K562 (cell line): ENCODE measurements around the gene MAST3. TPM values are rescaled to one million over a fixed set of nuclear protein-coding genes. Genes with fewer than 3 reads are reported as not detected.

Experiments used
- ATAC-seq: fragments of 200-7000 bp; cut with Tn5 transposase; 3 replicates; pipeline ENCODE4 v1.9.1; 2020; ENCODE audit warnings: moderate library complexity
- BruUV-seq: library from RNA; stranded (reverse); fragments of 400-500 nt; replicated peaks from 2 replicates; lab custom pipeline; 2021; lab: Mats Ljungman, UMichigan
- CTCF ChIA-PET: fragments of 300-600 bp; formaldehyde crosslinking; extraction: SDS; loops from one replicate; lab custom pipeline; 2021; ENCODE audit warnings: low intra/inter-chr PET ratio; lab: Yijun Ruan, JAX
- POLR2A ChIA-PET: fragments of 300-600, 350-650 bp; sonication (Branson Sonifier 250); formaldehyde crosslinking; extraction: SDS; loops from one replicate; lab custom pipeline; 2021; ENCODE audit warnings: antibody characterized with exemption, inconsistent platforms; lab: Yijun Ruan, JAX
- DNase-seq, 4 experiments: peaks; one replicate each; pipeline versions ENCODE4 v3.0.0 to v3.0.0-alpha.2; 2011 to 2018; ENCODE audit warnings: low spot score in 3 of 4, mixed read lengths in 3 of 4; ENCODE audit errors: extremely low read depth in 1 of 4
- FAIRE-seq: peaks from 2 replicates; lab custom pipeline; 2011; peaks lifted over from hg19 to GRCh38; lab: Jason Lieb, UNC
- H2AFZ ChIP-seq: 2 replicates; pipeline ENCODE4 v1.6.0; 2011; ENCODE audit warnings: low read depth, low read length, control low read depth, inconsistent platforms
- H3K27ac ChIP-seq: fragments of 200-600 bp; 3 replicates; pipeline ENCODE4 v1.8.0; 2011; ENCODE audit warnings: low read depth, mild to moderate bottlenecking, control low read depth, inconsistent platforms, low read length, moderate library complexity, mixed read lengths; ENCODE audit errors: extremely low read depth
- H3K27me3 ChIP-seq, 2 experiments: fragments of 300-600 bp in 1 of 2; 2 replicates in 1 of 2; 3 replicates in 1 of 2; pipeline versions ENCODE4 v1.6.0 to v1.8.0; 2011; ENCODE audit warnings: inconsistent platforms in 2 of 2, low read length in 2 of 2, mild to moderate bottlenecking in 1 of 2, mixed read lengths in 1 of 2, moderate library complexity in 1 of 2; ENCODE audit not compliant: control insufficient read depth in 2 of 2, insufficient read depth in 2 of 2
- H3K36me3 ChIP-seq: fragments of 300-600 bp; 3 replicates; pipeline ENCODE4 v1.8.0; 2011; ENCODE audit warnings: mild to moderate bottlenecking, low read length, inconsistent platforms; ENCODE audit not compliant: control insufficient read depth, insufficient read depth
- H3K4me1 ChIP-seq, 2 experiments: fragments of 200-600 bp in 1 of 2; replicated peaks in 1 of 2; 2 replicates in 1 of 2; 3 replicates in 1 of 2; pipeline versions ENCODE4 v1.5.1 to v1.8.0; 2011; ENCODE audit warnings: inconsistent platforms in 2 of 2, low read length in 2 of 2, mild to moderate bottlenecking in 1 of 2, mixed read lengths in 1 of 2, moderate library complexity in 1 of 2; ENCODE audit not compliant: control insufficient read depth in 2 of 2, insufficient read depth in 2 of 2
- H3K4me2 ChIP-seq: 2 replicates; pipeline ENCODE4 v1.6.1; 2011; ENCODE audit warnings: low read length, control low read depth, inconsistent platforms, mixed read lengths; ENCODE audit not compliant: insufficient read depth
- H3K4me3 ChIP-seq: fragments of 200-600 bp; sonication (generic), shearing (Covaris generic); 2 replicates; pipeline ENCODE4 v1.5.1; 2016; ENCODE audit warnings: control low read depth, inconsistent platforms
- H3K79me2 ChIP-seq: fragments of 200-600 bp; 3 replicates; pipeline ENCODE4 v1.8.0; 2011; ENCODE audit warnings: low read length, inconsistent platforms; ENCODE audit not compliant: control insufficient read depth, insufficient read depth
- H3K9ac ChIP-seq, 2 experiments: 2 replicates each; pipeline versions ENCODE4 v1.6.0 to v1.6.1; 2011; ENCODE audit warnings: low read depth in 2 of 2, low read length in 2 of 2, control low read depth in 1 of 2, inconsistent platforms in 1 of 2, mild to moderate bottlenecking in 1 of 2, mixed read lengths in 1 of 2; ENCODE audit not compliant: insufficient read depth in 1 of 2
- H3K9me1 ChIP-seq: one replicate; pipeline ENCODE4 v1.6.0; 2011; ENCODE audit warnings: inconsistent platforms, mild to moderate bottlenecking, low read length, moderate library complexity; ENCODE audit not compliant: control insufficient read depth, insufficient read depth
- H3K9me3 ChIP-seq: replicated peaks from 2 replicates; pipeline ENCODE4 v1.5.1; 2011; ENCODE audit warnings: low read depth, low read length, inconsistent platforms; ENCODE audit not compliant: control insufficient read depth, insufficient read depth
- H4K20me1 ChIP-seq: replicated peaks from 2 replicates; pipeline ENCODE4 v1.6.1; 2011; ENCODE audit warnings: low read length, inconsistent platforms, mixed read lengths; ENCODE audit not compliant: control insufficient read depth, insufficient read depth
- RBBP5 ChIP-seq: fragments of 200-600 bp; sonication (generic); IDR thresholded peaks from 2 replicates; pipeline ENCODE4 v1.6.1; 2012; ENCODE audit warnings: borderline replicate concordance, mild to moderate bottlenecking, low read length, control low read depth, inconsistent platforms; ENCODE audit not compliant: insufficient read depth, poor library complexity, severe bottlenecking
- UBTF ChIP-seq, 2 experiments: IDR thresholded peaks; 2 replicates each; pipeline ENCODE4 v1.6.1; 2012; ENCODE audit warnings: improper control_type of control experiment in 2 of 2, low read depth in 2 of 2, low read length in 2 of 2, borderline replicate concordance in 1 of 2
- ZBTB5 ChIP-seq: fragments of 450-650 bp; IDR thresholded peaks from 2 replicates; pipeline ENCODE4 v1.6.1; 2017; ENCODE audit warnings: antibody characterized with exemption
- ZNF668 ChIP-seq: fragments of 250-450 bp; sonication (Bioruptor Pico); IDR thresholded peaks from 2 replicates; pipeline ENCODE4 v1.8.0; 2022; ENCODE audit warnings: mild to moderate bottlenecking, inconsistent platforms
- WGBS: fragments of 100-300 bp; shearing (Covaris generic); methylation state at CpG from one replicate; pipeline ENCODE4 v1.1.6; 2016; ENCODE audit warnings: low coverage, mixed read lengths; ENCODE audit not compliant: insufficient coverage; ENCODE audit errors: missing lambda C conversion rate; 5-methylcytosine and 5-hydroxymethylcytosine counted together
- in situ Hi-C: fragments of 300-500 bp; cut with MboI; formaldehyde crosslinking; loops from 4 replicates; pipeline ENCODE4 v1.15.0; 2018; ENCODE audit warnings: inconsistent platforms, mixed read lengths
- intact Hi-C: fragments of 100-400 bp; cut with micrococcal nuclease; formaldehyde crosslinking; loops from 2 replicates; pipeline ENCODE4 v1.14.2; 2022
- polyA plus RNA-seq, 8 experiments: library from polyadenylated mRNA; depleted of rRNA in 4 of 8; stranded (reverse) in 5 of 8; unstranded in 3 of 8; fragments of >200 nt; fragmentation: Nextera tagmentation in 2 of 8; fragmentation: Illumina TruSeq in 1 of 8; extraction: Ambion mirVana in 2 of 8; extraction: Trizol in 1 of 8; gene quantifications; 2 replicates each; pipeline versions ENCODE4 v1.2.1 to v1.2.3, GENCODE V29; 2011 to 2014; ENCODE audit warnings: inconsistent platforms in 1 of 8, missing spikeins in 1 of 8
- total RNA-seq, 7 experiments: library from RNA; depleted of rRNA in 6 of 7; stranded (reverse); fragments of >200 nt in 6 of 7; fragmentation: Illumina TruSeq in 2 of 7; extraction: Trizol in 2 of 7; gene quantifications; 2 replicates each; pipeline versions ENCODE4 v1.2.1 to v1.2.3, GENCODE V29; 2011 to 2021; ENCODE audit warnings: low replicate concordance in 1 of 7

Gene MAST3
- total and polyA plus RNA-seq, 9 of the 15 experiments (the other 6 are each of a cell fraction or from before 2014, with no cell fraction given), result 0.94 to 9.9 (median 2.4) TPM

GRCh38 chr19:18073197-18073596 lies 24.4 kb upstream of the MAST3 start:
- Histone ChIP-seq H3K79me2 (no peaks in the 10 kb centered on the region), H3K4me2 (no peak overlapping the region), H3K9me3 (no peaks in the 10 kb centered on the region), H4K20me1 (no peaks in the 10 kb centered on the region), H3K36me3 (no peaks in the 10 kb centered on the region), H3K9me1 (no peaks in the 10 kb centered on the region), H3K27ac (no peak overlapping the region), H3K9ac (no peak overlapping the region; a peak in 1 of 4 replicates), H2AFZ (0 out of 2 replicates have a peak overlapping the region, but pooled peaks have one; percentile 32), H3K4me3 (no peak overlapping the region), H3K4me1 (peaks cover 0 to 5% of the 10 kb centered on the region in 2 experiments; a peak in 2 of 5 replicates), H3K27me3 (peaks cover 3 to 12% of the 10 kb centered on the region in 2 experiments; a peak in 1 of 5 replicates)
- DNase-seq (no peak), ATAC-seq (no peak), FAIRE-seq (no peak)
- ChIA-PET CTCF (no interaction called here), POLR2A (no interaction called here)
- in situ Hi-C loops, result no loop called here
- intact Hi-C loops, result no loop called here
- TF ChIP-seq ZBTB5 (no peak), ZNF668 (no peak), RBBP5 (no peak), UBTF (IDR thresholded peaks at IDR 0.05; ENCODE audit: borderline replicate concordance in 1 of 2, low read depth in 2 of 2, low read length in 2 of 2) (no peak)
- no TSS peak for BruUV-seq
- WGBS, result 34% methylated on average over 3 of the region's 4 CpGs
